GM19467 (cell line): Measurements from ENCODE around the gene SLC9C2.
"Not testable (repeated sequence)": the region's sequence is repeated elsewhere in the genome, so short reads cannot be mapped to it uniquely, and the experiment has no call there.

Experiments used
- ATAC-seq: cut with Tn5 transposase; IDR thresholded peaks from one replicate; pipeline ENCODE4 v1.9.1; 2021; ENCODE audit warnings: mild to moderate bottlenecking, moderate library complexity; ENCODE audit not compliant: unreplicated experiment

Gene SLC9C2, protein sequence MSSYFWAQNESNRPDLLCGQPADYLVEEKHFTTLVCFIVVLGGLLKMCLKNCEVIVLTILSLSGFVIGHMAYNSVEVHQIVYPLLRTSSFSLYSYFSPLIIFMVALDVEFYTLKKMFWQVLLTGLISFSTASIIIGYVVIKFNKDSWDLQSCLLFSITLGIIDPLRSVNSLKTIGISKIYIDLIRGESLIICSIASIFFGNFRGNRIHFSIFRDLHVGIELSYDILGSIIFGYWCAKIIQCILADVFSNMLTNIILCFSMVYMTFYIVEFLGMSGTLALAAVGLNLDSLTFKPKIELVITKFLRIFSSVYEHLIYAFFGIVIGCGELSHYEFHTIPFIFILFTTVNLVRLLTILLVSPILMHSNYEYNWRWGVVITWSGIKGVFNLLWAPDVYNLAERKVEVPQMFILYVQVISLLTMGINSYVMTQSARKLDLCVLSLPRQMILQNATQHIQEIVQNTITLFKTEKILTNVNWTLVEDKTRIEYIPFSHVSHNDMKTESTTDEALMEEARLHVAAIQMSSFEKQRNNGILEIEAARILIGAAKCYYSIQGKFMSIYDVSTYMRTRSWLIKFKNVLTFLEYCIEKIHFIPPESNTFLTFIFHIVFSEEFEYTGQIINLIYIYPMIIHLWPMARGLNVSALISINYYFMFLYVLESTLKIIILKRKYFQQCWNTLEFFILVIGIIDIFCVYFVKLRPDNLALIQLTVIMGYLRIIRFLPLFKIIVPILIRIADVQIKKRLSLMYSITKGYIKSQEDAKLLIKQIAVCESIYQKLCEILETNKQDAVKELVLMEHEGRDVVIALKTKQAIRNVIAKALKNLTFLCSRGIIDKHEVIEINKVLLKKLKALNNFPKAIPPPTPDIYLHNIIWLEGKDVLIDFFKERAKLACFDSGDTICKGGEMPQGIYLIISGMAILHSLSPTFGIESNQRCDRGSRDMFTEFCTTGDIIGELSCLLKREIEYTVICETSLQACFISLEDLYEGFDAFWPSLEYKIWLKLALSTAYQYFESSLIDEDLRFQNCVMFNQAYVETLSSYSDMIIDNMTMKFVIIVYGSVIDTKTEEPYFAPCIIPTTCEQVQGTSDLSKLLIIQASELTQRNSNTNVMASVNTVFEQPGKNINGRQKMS

DNA sequence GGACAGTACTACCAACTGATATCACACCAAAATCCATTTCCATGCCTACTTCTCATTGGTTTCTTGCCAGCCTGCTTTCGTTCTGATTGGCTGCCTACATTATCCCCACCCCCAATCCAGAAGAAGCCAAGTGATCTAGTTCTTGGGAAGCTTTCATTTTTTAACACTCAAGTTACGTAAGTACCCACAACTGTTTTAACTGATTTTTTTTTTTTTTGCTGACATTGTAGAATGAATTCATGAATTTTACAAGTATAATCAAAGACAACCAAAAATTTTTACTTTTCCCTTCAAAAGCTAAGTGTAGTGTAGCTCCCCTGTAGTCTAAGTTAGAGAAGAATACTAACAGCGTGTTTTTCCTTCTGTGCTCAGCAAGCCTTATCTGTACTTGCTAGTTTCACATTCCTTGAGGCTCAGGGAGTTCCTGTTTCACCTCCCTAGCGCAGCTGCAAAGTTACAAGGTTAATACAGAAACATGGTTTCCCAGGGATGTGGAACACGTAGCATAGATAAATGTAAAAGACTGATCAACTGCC is at the start of gene SLC9C2:
Gene SLC9C2 (minus strand): TSS at position 17 of the 536 bp plus-strand sequence. CDS start 1,296 bp downstream, outside the sequence.
- no peak for ATAC-seq

DNA sequence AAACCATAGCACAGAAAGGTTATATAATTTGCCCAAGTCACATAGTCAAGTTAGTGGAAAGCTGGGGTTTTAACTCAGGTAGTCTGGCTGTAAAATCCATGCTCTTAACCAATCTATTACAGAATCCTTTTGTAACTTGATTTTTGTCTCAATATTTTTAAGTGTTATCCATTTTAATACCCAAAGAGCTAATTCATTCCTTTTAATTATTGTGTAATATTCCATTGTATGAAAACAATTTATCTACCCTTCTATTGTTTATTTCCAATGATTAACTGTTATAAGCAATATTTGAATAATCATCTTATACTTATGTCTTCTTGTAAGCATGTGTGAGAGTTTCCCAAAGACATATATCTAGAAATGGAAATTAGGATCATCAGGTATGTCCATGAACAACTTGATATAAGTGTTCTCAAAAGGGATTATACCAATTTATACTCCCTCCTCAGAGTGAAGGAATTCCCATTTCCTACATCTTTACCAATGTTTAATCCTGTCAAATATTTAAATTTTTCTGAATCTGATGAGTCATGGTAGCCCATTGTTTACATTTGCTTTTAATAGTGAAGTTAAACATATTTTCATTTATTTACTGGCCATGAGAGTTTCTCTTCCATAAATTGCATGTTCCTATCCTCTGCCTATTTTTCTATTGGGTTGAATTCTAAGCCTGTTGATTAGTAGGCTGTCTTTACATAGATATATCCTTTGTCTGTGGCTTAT is 46.2 kb upstream of the SLC9C2 start:
- ATAC-seq = no peak

DNA sequence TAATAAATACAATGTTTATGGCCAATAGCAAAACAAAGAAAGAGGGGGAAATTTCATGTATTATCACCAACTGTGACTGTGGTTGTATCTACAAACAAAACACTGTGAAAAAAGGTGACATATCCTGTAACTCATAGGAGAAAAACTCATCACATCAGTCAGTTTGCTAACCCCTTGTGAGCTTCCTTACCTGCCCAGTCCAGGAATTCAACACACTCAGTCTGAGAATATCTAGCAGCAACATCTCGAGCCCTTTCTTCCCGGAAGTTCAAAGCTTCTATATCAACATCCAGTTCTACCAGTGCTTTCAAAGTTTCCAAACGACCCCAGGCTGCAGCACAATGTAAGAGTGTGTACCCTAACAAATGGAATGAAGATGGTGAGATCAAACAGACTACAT is 43.8 kb upstream of the SLC9C2 start:
- ATAC-seq = no peak

DNA sequence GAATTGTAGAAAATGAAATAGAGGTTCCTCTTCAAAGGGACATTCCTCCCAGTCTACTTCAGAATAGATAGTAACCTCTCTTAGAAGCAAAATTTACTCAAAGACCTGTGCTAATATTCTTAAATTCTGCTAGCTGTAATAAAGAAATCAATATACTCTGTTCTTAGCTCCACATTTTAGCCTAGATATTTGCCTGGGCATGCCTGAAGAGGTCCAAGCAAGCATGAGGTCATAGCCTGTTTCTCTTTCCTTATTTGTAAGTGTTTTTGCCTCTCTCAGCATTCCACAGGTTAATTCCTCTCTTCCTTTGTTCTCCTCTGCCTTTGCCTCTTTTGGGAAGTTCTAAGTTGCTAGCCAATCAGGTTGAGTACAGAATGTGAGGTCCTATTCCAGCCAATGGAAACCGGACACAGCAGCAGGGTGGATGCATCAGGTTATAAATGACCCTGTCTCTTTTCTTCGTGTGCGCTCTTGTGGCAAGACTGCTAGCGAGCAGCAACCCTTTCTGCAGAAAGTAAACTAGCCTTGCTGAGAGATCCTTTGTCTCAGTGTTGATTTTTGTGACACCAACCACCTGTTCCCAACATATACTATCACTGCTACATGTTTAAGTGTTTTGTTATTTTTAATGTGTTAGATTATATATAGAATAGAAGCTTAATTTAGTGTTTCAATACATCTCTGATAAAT is 39.7 kb upstream of the SLC9C2 start:
- not testable (repeated sequence) for ATAC-seq

DNA sequence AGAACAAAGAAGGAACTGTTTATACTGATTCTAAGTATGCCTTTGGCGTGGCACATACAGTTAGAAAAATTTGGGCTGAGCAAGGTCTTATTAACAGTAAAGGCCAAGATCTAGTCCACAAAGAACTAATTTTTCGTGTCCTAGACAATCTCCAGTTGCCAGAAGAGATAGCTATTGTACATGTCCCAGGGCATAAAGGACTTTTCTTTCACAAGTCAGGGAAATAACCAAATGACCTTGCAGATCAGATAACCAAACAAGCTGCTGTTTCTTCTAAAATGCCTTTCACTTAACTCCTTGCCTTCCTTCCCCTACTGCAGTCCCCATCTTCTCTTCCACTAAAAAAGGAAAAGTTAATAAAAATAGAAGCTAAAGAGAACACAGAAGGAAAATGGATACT is 36.2 kb upstream of the SLC9C2 start:
- ATAC-seq = no peak

DNA sequence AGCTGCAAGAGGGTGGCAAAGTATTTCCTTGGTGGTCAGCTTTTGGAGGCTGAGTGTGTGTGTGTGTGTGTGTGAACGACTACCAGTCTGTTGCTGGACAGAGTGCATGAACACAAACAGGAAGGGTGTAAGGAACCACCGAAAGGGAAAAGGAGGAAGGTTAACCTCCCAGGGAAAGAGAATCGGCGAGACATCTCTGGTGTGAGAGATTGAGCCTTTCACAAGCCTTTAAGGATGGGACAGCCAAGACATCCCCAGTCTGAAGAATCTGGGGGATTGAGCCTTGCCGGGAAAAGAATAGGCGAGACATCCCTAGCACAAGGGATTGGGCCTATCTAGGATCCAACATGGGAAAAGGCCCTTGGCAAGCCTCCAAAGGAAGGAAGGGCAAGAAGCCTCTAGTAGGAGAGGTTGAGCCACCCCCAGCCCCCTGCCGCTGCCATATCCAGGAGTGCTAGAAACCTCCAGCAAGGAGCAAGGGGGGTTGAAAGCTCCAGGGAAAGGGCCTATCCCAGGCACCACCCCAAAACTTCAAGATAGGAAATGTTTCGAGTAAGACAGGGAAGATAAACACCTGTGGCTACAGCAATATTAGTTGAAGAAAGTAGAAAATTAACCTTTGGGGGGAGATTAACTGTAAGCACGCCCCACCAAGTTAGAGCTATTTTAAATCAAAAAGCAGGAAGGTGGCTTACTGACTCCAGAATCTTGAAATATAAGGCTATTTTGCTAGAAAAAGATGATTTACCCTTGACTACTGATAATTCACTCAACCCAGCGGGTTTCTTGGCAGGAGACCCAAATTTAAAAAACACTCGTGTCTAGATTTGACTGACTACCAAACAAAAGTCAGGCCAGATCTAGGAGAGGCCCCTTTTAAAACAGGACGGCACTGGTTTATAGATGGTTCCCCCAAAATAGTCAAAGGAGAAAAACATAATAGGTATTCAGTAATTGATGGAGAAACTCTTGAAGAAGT is 35.5 kb upstream of the SLC9C2 start:
- ATAC-seq = no peak

DNA sequence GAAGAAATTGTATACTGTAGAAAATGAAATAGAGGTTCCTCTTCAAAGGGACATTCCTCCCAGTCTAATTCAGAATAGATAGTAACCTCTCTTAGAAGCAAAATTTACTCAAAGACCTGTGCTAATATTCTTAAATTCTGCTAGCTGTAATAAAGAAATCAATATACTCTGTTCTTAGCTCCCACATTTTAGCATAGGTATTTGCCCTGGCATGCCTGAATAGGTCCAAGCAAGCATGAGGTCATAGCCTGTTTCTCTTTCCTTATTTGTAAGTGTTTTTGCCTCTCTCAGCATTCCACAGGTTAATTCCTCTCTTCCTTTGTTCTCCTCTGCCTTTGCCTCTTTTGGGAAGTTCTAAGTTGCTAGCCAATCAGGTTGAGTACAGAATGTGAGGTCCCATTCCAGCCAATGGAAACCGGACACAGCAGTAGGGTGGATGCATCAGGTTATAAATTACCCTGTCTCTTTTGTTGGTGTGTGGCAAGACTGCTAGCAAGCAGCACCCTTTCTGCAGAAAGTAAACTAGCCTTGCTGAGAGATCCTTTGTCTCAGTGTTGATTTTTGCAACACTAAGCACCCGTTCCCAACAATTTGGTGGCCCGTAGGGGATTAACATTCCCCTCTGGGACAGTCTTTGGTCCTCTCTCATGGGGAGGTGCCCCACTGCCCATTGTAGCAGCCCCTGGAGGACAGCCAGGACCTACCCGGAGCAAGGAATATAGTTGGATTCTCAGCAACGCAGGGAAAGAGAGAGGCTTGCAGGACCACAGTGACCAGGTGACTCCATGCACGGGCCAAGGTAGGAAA is 34.6 kb upstream of the SLC9C2 start:
- ATAC-seq = not testable (repeated sequence)

DNA sequence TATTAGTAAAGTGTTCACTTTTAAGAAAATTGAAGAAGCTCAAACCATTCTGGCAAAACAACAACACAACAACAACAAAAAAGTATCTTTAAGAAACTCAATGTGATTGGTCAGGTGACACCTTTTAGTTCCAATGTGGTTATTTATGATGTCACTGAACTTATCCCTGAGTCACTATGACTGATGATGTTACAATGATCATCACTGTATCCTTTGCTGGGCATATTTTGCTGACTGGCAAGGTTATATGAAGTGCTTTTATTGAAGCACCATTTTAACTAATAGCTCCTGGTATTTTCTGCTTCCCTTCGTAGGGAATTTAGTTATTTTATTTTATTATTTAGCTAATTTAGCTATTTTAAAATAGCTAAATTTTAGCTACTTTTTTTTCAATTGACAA is 32.2 kb upstream of the SLC9C2 start, which contains the start of gene TEX50:
Gene TEX50 (plus strand): TSS at position 223 of the 400 bp plus-strand sequence. CDS start 184 bp downstream, outside the sequence.
- ATAC-seq = no peak

DNA sequence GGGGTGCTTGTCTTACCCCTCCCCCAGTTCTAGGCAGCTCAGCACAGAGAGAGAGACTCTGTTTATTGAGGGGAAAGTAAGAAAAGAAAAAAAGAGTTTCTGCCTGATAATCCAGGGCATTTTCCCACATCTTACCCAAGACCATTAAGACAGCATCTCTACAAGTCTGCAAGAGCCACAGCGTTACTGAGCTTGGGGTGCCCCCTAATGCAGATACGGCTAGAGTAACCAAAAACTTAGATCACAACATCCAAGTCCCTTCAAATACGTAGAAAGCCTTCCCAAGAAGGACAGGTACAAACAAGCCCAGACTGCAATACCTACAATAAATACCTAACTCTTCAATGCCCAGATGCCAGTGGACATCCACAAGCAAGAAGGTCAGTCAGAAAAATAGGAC is 26.0 kb upstream of the SLC9C2 start:
- ATAC-seq = no peak

DNA sequence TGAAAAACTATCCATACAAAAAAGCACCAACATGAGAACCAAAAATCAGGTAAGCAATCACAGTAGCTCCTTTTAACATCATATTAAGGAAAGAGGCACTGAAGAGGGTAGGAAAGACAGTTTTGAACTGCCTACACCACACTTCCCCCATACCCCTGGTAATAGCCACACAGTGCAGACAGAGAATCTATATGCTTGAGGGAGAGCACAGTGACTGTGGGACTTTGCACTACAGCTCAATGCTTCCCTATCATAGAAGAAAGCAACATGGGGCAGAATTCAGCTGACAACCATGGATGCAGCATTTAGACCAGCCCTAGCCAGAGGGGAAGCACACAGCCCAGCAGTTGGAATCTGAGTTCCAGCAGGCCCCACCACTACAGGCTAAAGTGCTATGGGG is 24.4 kb upstream of the SLC9C2 start:
- no peak for ATAC-seq

DNA sequence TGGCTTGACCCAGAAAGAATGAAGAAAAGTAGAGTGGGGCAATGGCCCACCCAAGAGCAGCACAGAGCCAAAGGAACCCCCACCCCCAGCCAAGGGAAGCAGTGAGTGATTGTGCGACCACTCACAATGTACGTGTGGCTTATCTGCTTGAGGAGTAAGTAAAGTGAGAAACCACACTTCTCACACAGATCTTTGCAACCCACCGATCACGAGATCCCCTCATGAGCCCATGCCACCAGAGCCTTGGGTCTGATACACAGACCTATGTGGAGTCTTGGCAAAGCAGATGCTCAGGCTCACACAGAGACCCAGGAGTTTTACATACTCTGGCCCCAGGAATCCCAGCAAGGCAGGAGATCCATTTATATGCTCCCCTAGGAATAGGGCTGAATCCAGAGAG is 14.0 kb upstream of the SLC9C2 start:
- ATAC-seq = no peak

DNA sequence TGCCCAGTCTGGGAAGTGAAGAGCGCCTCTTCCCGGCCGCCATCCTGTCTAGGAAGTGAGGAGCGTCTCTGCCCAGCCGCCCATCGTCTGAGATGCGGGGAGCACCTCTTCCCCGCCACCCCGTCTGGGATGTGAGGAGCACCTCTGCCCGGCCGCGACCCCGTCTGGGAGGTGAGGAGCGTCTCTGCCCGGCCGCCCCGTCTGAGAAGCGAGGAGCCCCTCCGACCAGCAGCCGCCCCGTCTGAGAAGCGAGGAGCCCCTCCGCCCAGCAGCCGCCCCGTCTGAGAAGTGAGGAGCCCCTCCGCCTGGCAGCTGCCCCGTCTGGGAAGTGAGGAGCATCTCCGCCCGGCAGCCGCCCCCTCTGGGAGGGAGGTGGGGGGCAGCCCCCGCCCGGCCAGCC is 10.2 kb upstream of the SLC9C2 start:
- ATAC-seq = not testable (repeated sequence)

DNA sequence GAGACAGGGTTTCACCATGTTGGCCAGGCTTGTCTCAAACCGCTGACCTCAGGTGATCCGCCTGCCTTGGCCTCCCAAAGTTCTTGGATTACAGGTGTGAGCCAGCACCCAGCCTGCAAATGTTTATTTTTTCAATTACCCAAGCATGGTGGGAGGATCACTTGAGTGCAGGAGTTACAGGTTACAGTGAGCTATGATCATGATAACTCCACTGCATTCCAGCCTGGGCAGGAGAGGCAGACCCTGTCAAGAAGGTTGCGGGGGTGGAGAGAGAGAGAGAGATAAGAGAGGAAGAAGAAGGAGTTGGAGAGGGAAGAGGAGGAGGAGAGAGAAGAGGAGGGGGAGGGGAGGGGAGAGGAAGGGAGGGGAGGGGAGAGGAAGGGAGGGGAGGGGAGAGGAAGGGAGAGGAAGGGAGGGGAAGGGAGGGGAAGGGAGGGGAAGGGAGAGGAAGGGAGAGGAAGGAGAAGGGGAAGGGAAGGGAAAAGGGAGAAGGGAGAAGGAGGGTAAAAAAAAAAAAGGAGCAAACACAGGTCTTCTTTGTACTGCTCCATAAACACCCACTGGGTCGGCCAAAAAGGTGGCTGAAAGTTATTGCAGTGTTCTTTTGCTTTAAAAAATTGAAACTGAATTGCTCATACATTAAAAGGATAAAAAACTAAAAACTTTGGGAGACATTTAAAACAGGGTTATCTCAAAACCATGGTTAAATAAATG is 5.8 kb upstream of the SLC9C2 start:
- ATAC-seq = no peak

DNA sequence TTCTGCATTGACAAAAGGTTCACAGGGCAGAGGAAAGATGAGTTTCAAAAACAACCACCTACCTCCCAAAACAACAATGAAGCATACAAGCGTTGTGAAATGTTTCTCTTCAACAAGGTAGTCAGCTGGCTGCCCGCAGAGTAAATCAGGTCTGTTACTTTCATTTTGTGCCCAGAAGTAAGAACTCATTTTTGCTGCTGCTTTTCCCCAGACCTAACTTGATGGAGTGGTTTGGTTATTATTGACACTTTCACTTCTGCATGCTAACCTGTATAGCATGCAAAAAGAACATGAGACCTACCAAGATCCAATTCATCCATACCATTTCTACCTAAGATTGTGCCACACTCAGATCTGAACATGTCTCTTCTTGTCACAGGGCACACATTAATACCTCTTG is 1.3 kb downstream of the SLC9C2 start:
- ATAC-seq = no peak

DNA sequence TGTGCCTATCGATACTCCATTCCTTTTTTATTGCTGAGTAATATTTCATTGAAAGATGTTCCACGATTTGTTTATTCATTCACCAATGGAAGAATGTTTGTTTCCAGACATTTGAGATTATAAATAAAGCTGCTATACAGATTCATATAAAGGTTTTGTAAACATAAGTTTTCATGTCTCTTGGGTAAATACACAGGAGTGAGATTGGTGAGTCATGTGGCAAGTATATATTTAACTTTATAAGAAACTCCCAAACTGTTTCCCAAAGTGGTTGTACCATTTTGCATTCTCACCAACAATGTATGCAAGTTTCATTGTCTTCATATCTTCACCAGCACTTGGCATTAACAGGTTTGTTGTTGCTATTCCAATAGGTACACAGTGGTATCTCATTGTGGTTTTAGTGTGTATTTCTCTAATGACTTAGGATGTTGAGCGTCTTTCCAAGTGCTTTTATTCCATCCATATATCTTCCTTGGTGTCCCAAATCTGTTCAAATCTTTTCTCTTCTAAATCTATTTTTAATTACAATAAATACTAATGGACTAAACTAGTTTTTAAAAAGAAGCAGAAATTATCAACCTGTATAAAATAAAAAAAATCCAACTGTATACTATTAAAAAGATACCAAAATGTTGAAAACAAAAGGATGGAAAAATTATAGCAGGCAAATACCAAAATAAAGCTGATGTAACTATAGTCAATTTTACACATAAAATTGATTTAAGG is 6.6 kb downstream of the SLC9C2 start:
- no peak for ATAC-seq

DNA sequence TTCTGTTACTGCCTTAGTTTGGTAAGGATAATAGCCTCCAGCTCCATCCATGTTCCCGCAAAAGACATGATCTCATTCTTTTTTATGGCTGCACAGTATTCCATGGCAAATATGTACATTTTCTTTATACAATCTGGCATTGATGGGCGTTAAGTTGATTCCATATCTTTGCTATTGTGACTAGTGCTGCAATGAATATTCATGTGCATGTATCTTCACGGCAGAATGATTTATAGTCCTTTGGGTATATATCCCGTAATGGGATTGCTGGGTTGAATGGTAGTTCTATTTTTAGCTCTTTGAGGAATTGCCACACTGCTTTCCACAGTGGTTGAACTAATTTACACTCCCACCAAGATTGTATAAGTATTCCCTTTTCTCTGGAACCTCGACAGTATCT is 11.7 kb downstream of the SLC9C2 start:
- not testable (repeated sequence) for ATAC-seq
